Stimulated activated CD8-positive, alpha-beta memory T cell treated with anti-CD3 and anti-CD28 coated beads, Interleukin-7, amount 100 ng/mL, for 24 hours (primary cell): ENCODE results near the gene STPG3.

Experiments
- DNase-seq: peaks from one replicate; pipeline ENCODE4 v3.0.0-alpha.2; 2020; ENCODE audit warnings: low read depth

Gene STPG3

DNA sequence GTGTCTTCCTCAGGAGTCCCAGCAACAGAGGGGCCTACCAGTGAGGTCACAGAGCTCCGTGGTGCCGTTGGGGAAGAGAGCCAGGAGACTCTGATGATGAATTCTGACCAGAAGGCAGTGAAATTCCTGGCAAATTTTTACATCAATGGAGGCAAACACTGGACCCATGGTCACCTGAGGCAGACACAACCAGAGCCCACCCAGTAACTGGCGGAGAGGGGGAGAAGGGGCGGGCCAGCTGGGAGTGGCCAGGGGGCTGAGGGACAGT, at the start of gene STPG3:
STPG3 (plus strand) TSS at position 93 of the 268 bp plus-strand sequence; CDS start at position 94, 1 bp downstream.
- DNase-seq = no peak

DNA sequence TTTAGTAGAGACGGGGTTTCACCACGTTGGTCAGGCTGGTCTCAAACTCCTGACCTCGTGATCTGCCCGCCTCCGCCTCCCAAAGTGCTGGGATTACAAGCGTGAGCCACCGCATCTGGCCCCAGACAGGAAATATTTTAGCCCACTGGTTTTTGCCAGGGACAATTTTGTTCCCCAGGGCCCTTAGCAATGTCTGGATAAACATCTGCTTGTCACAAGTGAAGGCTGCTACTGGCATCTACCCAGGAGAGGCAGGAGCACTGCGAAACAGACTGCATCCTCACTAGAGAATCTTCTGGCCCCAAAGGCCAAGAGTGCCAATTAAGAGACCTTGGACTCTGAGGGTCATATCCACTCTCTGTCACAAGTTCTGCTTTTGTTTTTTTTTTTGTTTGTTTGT, 48.1 kb upstream of the STPG3 start:
- DNase-seq = no peak

- DNase-seq = no peak
These were observed 46.4 kb upstream of the STPG3 start for GRCh38 chr9:137204731-137205125.

DNA sequence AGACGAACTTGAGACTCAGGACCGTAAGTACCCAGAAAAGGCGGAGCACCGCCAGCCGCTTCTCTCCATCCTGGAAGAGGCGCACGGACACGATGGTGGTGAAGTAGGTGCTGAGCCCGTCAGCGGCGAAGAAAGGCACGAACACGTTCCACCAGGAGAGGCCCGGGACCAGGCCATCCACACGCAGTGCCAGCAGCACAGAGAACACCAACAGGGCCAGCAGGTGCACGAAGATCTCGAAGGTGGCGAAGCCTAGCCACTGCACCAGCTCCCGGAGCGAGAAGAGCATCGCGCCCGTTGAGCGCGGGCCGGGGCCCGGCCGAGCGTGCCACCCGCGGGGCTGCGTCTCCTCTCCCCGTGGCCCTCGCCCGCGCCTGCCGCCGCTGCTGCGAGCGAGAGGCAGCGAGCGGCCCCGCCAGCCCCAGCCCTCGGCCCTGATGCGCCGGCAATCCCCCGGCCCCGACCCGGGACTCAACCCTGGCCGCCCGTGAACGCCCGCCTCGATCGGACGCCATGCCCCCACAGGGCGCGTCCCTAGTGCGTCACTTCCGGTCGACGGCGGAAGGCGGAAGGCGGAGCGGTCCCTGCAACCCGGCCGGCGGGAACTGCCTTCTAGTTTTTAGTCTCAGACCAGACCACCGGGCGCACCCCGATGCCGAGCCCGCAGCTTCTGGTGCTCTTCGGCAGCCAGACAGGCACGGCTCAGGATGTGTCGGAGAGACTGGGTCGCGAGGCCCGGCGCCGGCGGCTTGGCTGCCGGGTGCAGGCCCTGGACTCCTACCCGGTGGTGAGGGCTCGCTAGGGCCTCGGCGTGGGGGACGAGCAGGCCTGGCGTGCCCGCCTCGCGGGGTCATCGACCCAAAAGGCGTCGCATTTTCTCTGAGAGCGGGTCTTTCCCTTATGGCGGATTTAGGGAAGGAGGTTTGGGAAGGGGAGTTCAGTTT, 45.7 kb upstream of the STPG3 start, which contains the start of the genes NDOR1 and TMEM203:
NDOR1 (plus strand) TSS at position 575 of the 944 bp plus-strand sequence; CDS start at position 653, 78 bp downstream.
TMEM203 (minus strand) TSS at position 523 of the 944 bp plus-strand sequence; CDS start at position 289, 234 bp downstream.
- DNase-seq = peak; percentile 95

GRCh38 chr9:137206602-137207001, 44.5 kb upstream of the STPG3 start:
- DNase-seq = no peak

- DNase-seq = no peak
These were observed 39.6 kb upstream of the STPG3 start for GRCh38 chr9:137211532-137211931.

DNA sequence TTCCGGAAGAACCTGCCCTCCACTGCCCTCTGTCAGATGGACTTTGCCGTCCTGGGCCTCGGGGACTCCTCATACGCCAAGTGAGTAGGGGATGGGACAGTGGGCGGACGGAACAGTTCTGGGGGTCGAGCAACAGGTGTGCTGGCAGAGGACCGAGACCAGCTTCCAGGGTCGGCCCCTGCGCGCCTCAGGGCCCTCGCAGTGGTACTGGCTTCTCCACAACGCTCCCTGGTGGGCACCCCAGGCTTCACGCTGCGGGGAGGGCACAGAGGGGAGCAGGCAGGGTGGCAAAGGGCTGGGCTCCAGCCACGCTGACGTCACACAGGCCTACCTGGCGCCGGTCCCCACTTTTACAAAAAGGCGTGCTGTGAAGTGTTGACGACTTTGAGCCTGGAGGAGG, 38.6 kb upstream of the STPG3 start:
- no peak for DNase-seq

DNA sequence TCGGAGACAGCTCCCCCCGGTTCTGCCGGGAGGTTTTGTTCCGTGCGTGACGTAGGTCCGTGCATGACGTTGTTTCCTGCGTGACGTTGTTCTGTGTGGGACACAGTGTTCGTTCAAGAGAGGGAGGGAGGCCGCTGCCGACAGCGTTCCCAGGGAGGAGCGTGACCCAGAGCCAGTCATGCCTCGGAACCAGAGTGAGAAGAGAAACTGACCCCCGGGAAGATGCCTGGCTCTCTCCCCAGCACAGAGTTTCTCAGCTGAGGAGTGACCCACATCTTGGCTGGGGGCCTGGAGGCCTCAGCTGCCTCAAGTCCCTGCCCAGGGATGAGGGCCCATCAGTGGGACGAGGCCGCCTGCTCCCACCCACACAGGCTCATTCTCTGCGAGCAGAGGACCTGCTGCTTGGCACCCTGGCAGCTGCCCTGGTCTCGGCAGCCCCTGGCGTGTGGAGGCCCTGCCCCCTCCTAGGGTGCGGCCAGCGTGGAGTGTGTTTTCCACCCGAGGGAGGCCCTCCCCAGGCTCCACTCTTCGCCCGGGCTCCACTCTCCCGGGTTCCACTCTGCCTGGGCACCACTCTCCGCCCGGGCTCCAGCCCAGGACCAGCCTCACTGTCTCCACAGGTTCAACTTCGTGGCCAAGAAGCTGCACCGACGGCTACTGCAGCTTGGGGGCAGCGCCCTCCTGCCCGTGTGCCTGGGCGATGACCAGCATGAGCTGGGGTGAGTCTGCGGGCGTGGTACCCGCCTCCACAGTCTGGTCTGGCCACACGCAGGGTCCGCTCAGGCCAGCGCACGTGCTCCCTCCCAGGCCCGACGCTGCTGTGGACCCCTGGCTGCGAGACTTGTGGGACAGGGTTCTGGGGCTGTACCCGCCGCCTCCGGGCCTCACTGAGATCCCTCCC, 37.7 kb upstream of the STPG3 start:
- DNase-seq = no peak

DNA sequence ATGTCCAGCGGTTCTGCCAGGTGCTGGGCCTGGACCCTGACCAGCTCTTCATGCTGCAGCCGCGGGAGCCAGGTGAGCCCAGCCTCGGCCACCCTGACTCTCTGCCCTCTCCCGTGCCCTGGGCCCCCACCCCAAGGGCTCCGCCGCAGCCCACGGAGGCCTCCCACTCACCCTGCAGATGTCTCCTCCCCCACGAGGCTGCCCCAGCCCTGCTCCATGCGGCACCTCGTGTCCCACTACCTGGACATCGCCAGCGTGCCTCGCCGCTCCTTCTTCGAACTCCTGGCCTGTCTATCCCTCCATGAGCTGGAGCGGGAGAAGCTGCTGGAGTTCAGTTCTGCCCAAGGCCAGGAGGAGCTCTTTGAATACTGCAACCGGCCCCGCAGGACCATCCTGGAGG, 36.5 kb upstream of the STPG3 start:
- no peak for DNase-seq

DNA sequence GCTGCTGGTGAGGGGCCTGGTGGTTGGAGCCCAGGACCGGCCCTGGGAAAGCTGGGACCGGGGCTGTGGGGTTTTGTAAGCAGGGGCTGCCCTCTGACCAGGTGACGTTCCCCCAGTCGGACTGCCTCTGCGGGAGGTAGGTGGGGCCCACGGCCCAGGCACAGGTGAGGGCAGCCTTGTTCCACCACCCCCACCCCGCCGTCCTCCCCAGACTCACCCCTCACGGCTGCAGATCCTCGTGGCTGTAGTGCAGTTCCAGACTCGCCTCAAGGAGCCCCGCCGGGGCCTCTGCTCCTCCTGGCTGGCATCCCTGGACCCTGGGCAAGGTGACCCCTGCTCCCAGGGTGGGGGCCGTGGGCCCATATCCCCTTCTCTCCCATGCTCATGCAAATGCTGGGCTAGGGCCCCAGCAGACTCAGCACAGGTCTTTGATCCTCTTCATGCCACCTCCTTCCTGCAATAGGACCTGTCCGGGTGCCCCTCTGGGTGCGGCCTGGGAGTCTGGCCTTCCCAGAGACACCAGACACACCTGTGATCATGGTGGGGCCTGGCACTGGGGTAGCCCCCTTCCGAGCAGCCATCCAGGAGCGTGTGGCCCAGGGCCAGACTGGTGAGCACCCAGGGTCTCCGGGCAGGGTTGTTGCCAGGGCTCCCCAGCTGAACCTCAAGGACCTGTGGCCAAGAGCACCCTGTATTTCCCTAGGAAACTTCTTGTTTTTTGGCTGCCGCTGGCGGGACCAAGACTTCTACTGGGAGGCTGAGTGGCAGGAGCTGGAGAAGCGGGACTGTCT, 35.7 kb upstream of the STPG3 start:
- no peak for DNase-seq

DNA sequence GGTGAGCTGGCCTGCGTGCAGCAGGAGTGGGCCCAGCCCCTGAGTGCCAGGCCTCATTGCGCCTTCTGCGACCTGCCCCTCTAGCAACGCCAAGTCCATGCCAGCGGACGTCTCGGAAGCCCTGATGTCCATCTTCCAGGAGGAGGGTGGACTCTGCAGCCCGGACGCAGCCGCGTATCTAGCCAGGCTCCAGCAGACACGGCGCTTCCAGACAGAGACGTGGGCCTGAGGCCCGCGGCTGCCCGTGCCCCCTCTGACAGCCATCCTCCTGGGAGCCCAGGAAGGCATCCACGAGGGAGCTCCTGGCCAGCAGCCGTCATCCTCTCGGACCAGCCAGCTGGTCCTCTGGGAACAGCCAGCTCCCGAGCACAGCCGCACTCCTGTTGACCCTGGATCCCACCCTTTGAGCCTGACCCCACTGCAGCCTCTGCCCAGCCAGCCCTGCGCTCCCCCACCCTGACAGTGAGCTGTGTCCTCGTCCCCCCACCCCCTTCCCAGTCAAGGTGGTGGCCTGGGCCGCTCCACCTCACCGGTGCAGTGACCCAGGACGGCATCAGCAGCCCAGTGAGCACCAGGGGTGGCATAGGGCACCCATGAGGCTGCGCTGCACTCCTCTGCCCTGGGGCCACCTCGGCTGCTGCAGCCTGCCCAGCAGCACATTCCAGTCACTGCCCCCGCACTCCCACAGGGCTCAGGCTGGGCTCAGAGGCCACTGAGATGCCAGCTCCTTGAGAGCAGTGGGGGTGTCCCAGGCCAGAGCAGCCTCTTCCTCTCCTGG, 34.7 kb upstream of the STPG3 start:
- DNase-seq = no peak

DNA sequence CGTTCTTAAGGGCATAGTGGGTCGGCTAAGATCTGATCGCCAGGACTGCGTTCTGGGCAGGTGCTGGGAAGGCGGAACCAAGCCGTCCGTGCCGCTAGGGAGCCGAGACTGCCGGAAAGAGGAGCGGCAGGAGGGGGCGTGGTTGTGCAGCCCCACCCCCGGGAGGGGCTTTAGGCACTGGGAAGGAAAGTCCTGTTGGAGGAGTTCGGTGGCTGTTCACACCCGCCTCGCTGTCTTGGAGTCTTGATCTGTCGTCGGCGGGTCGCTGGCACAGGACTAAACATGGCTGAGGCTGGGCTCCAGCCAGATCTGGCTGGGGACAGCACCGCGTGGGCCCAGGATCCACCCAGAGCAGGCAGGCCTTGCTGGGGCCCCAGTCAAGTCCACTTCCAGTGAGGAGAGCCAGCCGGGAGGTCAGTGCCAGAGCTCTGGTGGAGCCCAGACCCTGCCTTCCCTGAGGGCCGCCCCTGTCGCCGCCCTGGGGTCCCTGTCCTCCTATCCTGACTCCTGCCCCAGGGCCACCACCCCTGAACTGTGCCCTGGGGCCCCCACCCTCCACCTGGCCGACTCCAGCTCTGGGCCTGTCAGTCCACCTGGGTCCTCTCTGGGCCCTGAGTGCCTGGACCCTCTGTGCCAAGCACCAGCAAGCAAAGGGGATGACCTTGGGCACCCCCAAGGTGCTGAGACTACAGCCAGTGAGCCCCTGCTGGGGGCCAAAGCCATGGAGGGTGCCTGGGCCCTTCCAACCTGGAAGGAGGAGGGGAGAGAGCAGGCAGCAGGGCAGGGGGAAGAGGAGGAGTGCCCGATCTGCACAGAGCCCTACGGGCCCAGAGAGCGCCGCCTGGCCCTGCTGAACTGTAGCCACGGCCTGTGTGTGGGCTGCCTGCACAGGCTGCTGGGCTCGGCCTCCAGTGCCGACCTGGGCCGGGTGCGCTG, 33.5 kb upstream of the STPG3 start:
- DNase-seq = no peak

GRCh38 chr9:137218212-137218753, 32.8 kb upstream of the STPG3 start:
- DNase-seq = no peak

DNA sequence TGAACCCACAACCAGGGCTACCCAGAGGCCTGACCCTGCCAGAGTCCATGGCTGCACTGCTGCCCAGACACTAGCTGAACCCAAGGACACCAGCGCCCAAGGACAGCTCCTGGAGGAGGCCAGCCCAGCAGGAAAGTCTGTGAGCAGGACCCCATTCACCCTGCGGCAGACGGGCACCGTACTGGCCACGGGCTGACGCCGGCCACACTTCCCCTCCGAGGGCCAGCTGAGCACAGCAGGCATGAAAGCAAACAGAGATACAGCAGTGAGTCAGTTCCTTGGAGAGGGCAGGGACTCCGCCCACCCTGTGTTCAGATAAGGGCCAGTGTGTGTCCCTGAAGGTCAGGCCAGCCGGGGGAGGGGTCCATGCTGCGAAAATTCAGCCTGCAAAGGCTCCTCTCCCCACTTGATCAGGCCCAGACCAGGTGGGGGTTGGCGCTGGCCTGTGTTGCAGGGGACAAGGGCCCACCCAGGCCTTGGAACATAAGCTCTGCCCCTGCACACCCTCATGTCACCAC, 32.3 kb upstream of the STPG3 start:
- no peak for DNase-seq

DNA sequence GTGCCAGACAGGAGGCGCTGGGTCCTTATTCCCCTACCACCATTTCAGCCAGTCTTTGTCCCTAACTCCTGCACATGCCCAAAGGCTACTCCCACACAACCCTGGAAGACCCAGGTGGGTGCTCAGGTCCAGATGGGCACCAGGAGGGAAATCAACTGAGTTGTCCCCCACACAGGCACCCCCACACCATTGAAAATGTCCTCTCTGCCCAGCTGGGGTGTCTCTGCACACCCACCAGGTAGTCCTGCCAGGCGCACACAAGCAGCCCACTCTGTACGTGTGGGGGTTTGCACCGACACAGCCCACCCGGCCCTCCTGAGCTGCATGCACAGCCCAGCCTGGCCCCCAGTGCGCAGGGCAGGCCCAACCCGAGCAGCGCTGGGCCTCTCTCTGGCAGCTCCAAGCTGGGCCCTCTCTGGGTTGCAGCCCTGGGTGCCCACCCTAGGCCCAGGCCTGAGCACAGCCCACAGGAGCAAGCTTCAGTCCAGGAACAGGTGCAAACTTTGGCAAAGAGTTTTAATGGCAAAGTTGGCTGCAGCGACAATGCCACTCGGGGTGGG, 31.2 kb upstream of the STPG3 start:
- DNase-seq = no peak

DNA sequence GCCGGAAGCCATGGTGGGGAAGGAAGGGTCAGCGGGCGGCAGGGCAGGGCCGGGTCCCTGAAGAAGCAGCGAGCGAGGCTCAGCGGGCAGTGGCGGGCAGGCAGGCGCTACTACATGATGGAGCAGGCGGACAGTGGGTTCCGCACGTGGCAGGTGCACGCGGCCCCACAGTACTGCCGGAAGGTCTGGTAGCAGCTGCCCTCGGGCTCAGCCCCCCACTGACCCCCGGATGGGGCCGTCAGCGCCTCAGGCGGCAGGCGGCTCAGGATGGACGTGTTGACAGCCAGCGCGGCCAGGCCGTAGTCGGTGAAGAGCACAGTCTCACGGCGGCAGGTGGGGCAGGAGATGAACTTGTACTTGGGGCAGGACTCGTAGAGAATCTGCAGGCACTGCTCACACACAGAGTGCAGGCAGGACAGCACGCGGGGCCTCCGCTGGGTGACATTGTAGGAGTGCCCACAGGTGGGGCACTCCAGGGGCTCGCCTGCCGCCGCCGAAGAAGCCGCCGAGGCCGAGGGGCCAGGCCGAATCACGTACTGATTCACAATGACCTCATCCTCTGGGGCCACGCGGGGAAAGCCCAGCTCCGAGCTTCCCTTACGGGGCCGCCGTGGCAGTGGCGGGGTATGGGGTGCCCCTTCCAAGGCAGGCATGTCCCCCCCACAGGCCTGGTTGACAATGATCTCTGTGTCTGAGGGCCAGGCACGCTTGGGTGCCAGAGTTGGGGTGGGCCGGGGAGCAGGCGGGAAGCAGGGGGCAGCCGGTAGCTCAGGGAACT, 30.6 kb upstream of the STPG3 start:
- no peak for DNase-seq

DNA sequence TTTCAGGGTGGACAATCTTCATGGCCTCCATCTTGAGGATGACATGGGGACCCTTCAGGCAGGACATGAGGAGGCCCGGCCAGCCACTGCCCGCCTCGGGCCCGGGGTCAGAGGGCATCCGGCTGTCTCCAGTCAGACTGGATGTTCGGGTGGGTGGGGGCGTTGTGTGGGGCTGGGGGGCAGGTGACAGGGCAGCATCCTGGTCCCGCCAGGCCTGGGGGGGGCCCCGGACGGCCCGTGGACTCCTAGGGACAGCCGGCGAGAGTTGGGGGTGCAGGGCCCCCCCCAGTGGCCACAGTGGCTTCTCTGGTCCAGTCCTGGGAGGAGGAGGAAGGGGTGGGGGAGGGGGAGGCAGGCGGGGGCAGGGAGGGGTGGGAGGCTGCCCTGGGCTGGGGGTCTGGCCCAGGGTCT, 30.0 kb upstream of the STPG3 start:
- no peak for DNase-seq

- DNase-seq = no peak
These were observed 29.5 kb upstream of the STPG3 start for GRCh38 chr9:137221506-137222111.
